NAMALWA (cell line): ENCODE measurements around the gene TBCD.
"Not testable (repeated sequence)": the region's sequence is repeated elsewhere in the genome, so short reads cannot be mapped to it uniquely, and the experiment has no call there.

Source experiments
- DNase-seq: peaks from one replicate; pipeline ENCODE4 v3.0.0-alpha.2; 2015; ENCODE audit warnings: low spot score

TBCD gene

DNA sequence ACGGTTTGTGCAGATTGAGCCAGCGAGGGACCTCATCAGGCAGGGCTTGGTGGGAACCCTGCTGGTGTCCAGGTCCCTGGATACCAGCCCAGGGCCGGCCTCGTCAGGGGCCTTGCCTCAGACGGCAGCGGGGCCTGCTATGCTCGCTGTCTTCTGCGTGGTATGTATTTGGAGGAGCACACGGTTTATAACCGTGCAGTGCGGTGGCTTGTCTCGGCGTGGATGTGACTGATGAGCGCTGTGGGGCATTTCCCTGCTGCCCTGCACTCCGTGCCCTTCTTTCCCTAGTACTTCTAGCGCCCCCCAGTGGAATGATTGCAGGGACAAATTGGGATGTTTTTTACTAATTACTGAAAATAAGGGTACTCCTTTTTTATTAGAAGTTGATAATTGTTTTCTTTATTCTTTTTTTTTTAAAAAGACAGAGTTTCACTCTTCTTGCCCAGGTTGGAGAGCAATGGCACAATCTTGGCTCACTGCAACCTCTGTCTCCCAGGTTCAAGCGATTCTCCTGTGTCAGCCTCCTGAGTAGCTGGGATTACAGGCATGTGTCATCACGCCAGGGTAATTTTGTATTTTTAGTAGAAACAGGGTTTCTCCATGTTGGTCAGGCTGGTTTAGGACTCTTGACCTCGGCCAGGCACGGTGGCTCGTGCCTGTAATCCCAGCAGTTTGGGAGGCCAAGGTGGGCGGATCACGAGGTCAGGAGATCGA, 15.3 kb downstream of the TBCD start:
- DNase-seq = peak; percentile 70

DNA sequence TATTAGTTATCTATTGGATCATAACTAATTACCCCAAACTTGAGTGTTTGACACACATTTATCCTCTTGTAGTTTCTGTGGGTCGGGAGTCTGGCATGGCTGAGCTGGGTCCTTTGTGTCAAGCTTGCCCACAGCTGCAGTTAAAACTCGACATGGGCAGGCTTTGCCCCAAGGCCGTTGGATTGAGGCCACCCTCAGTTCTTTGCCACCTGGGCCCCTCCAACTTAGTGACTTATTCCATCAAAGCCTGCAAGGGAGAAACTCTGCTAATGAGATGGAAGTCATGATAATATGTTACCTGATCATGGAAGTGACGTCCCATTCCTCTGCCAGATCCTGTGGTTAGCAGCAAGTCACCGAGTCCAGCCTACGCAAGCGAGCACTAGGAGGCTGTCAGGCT, 17.2 kb downstream of the TBCD start:
- DNase-seq = no peak

DNA sequence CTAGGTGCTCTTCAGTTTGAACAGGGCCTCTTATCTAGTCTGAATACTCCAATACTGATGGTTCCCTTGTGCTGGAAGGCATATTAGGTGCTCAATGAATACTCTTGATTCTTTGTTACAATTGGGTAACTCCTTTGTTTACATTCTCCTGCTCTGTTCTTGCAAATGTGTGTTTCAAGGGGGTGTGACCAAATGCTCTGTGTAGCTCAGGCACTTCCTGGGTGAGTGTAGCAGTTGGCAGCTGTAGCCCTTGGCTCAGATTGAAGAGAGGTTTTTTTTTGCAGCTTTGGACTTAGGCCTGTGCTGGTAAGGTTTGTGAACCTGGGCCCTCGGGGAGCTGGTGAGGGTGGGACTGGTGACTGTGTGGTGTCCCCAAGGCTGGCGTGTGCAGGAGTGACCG, 20.2 kb downstream of the TBCD start:
- DNase-seq = no peak

DNA sequence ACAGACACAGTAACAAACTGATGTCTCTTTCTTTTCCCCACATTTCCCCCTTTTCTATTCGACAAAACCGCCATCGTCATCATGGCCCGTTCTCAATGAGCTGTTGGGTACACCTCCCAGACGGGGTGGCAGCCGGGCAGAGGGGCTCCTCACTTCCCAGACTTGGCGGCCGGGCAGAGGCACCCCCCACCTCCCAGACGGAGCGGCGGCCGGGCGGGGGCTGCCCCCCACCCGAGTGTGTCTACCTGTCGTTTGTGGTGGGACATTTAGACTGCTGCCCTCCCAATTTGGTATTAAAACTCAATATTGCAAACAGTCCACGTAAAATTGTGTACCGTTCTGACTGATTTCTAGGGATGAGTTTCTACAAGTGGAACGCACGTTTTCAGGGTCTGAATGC, 22.6 kb downstream of the TBCD start:
- DNase-seq = not testable (repeated sequence)

DNA sequence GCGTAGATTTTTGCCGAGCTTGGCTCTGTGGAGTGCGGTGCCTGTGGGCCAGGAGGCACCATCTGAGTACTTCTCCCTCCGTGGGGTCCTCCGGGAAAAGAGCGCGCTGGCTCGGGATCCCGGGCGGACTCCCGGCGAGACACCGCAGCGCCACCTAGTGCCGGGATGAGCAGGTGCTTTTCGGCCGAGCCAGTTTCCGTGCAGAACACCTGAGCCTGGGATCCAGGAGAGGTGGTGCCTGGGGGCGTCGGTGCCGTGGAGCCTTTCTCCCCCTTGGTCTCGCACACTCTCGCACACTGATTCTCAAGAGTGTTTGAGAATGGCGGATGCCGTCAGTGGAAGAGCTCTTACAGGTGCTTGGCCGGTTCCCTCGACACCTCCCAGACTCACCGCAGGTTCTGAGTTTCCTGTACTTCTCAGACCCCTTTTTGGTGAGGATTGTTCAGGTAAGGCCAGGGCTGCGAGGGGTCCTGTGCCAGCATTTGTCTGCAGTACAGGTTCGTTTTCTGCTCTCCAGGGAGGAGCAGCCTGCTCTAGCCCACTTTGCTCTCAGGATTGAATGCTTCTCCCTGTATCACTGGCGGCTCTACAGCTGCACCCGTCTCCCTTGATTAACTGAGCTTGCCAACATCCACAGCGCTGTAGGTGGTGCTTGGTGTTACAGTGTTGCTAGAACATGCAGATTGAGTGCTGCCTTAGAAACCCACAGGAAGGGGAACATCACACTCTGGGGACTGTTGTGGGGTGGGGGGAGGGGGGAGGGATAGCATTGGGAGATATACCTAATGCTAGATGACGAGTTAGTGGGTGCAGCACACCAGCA, 23.3 kb downstream of the TBCD start:
- no peak for DNase-seq

DNA sequence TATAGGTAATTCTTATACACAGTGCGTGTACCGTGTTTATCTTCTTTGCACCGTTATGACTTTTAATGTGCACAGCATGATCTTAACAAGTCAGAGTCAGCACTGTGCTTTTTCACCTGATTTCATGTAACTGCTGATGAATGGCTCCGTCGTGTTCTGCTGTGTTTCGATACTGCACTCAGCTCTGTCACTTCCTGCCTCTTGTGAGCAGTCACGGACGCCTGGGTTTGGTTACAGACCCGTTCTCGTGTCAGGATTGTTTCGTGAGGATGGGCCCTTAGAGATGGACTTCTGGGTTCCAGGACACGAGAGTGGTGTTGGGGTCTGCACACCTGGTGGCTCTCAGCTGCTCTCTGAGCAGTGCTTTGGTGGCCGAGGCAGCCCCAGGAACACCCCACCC, 24.6 kb downstream of the TBCD start:
- DNase-seq = no peak

DNA sequence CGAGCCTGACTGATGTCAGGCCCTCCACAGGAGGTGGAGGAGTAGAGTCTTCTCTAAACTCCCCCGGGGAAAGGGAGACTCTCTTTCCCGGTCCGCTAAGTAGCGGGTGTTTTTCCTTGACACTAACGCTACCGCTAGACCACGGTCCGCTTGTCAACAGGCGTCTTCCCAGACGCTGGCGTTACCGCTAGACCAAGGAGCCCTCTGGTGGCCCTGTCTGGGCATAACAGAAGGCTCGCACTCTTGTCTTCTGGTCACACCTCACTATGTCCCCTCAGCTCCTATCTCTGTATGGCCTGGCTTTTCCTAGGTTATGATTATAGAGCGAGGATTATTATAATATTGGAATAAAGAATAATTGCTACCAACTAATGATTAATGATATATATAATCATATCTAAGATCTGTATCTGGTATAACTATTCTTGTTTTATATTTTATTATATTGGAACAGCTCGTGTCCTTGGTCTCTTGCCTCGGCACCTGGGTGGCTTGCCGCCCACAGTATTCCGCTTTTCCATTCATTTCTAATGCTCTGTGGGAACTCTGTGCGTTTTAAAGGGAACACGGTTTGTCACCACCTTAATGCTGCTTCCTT, 26.0 kb downstream of the TBCD start:
- not testable (repeated sequence) for DNase-seq

DNA sequence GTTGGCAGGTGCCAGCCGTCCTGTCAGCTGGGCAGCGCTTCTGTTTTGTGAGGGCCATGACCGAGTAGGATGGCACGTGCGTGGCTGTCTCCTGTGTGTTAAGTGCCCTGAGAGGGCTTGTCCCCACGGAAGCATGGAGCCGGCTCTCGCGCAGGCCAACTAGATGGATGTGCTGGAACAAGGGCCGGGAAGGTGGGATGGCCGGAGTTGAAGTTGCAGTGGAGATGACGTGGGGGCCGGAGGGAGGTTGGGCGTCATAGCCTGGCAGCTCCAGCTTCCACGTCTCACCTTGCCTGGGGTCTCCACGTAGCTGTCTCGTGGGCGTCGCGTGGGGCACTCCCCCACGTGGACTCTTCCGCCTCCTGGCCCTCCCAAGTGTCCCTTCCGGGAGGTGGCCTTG, 27.7 kb downstream of the TBCD start:
- DNase-seq = no peak

DNA sequence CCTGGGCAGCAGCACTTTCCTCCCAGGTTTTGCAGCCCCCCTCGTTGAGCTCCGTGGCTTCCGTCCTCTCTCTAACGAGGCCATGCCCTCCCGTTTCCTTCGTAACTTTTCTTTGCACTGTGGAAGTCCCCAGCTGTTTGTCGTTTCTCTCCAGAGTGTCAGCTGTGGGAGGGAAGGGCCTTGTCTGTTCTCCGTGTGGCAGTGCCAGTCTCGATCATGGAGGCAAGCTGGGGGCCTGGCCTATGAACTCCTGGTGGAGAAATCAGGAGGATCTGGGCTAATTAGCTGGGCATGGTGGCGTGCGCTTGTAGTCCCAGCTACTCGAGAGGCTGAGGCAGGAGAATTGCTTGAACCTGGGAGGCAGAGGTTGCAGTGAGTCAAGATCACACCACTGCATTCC, 28.3 kb downstream of the TBCD start:
- no peak for DNase-seq

DNA sequence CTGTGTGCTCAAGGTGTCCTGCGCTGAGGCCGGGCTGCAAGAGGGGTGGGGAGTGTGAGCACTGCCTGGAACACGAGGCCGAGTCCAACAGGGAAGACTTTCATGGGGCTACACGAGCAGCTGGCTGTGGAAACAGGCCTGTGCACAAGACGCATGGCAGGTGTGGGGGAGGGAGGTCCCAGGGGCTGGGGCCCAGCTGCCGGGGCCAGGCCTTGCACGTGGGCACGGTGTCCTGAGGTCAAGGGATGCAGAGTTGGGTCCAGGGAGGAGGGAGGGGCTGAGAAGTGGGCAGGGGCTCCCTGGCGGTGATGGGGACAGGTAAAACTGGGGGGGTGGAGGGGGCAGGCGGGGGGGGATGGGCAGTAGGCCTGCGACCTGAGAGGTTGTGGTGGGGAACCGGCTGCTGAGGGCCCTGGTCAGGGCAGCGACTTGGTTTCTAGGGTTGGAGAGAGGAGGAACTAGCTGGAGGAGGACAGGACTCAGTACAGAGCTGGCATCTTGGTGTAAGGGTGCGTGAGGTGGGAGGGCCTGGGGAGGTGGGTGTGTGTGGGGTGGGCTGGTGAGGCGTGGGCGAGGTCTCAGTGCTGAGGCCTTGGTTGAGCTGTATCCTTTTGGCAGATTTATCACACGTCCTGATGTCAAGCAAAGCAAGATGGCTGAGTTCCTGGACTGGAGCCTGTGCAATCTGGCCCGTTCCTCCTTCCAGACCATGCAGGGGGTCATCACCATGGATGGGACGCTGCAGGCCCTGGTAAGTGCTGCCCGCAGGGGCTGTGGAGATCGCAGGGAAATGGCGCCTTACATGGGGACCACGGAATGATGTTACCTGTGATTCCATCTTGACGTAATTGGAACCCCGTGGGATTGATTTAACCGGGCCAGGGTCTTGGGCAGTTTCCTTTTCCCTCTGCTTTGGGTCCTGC, 29.4 kb downstream of the TBCD start:
- no peak for DNase-seq

DNA sequence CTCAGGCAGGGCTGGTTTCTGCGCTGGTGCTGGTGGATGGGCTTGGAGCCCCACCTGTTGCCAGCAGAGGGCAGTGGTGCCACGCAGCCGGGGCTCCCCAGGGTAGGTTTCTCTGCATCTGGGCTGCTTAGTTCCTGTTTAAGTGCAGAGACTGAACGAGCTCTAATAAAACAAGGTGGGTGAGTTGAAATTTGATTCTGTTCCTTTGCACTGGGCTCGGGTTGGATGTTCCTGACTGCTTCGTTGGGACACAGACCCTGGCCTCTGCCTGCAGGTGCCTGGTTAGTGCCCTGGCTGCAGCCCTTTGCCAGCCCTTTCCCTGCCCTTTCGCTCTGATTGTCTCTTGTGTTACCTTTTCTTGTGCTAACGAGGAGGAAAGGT, 30.0 kb downstream of the TBCD start:
- peak; percentile 88 for DNase-seq

DNA sequence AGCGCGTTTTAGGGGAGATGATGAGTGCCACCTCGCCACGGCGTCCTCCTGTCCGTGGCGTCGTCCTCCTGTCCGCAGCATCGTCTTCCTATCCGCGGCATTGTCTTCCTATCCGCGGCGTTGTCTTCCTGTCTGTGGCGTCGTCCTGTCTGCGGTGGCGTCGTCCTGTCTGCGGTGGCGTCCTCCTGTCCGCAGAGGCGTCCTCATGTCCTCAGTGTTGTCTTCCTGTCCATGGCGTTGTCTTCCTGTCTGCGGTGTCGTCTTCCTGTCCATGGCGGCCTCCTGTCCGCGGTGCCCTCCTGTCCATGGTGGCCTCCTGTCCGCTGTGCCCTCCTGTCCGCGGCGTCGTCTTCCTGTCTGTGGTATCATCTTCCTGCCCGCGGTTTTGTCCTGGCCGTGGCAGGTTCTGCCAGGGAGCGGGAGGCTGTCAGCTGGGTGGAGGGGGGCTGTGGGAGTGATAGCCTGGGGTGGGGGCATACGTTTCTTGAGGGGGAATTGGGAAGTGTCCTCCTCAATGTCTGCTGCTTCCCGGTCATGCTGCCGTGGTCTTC, 30.9 kb downstream of the TBCD start:
- no peak for DNase-seq

DNA sequence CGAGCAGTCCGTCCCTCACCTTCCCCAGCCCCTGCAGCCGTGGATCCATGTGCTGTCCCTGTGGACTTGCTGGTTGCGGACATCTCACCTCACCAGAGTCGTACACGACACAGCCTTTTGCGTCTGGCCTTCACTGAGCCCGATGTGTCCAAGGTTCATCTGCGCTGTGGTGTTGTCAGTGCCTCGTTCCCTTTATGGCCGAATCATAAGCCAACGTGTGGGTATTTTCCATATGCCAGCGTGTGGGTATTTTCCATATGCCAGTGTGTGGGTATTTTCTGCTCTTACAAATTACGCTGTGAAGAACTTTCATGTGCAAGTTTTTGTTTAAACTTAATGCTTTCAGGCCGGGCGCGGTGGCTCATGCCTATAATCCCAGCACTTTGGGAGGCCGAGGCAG, 31.6 kb downstream of the TBCD start:
- no peak for DNase-seq

DNA sequence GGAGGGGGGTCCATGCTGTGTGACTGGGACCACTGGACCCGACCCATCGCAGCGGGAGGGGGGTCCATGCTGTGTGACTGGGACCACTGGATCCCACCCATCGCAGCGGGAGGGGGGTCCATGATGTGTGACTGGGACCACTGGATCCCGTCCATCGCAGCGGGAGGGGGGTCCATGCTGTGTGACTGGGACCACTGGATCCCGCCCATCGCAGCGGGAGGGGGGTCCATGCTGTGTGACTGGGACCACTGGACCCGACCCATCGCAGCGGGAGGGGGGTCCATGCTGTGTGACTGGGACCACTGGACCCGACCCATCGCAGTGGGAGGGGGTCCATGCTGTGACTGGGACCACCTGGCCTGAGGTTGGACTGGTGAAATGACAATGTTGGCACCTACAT, 33.7 kb downstream of the TBCD start:
- DNase-seq = not testable (repeated sequence)

DNA sequence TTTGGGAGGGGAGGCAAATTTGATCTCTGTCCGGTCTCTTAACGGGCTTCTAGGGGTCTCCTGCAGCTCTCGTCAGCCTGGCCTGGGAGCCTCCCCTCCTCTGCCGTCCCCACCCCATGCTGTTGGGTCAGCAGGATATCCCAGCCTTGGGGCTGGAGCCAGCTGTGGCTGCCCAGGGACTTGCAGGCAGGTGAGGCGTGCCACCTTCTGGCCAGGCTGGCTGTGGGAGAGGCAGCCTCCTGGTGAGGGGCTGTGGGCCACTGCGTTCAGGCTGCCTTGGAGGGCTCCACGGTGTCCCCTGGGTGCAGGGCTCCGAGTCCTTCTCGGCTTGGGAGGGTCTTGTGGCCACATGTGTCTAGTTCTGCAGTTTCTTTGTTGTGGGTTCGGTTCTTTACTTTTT, 34.6 kb downstream of the TBCD start:
- DNase-seq = no peak

DNA sequence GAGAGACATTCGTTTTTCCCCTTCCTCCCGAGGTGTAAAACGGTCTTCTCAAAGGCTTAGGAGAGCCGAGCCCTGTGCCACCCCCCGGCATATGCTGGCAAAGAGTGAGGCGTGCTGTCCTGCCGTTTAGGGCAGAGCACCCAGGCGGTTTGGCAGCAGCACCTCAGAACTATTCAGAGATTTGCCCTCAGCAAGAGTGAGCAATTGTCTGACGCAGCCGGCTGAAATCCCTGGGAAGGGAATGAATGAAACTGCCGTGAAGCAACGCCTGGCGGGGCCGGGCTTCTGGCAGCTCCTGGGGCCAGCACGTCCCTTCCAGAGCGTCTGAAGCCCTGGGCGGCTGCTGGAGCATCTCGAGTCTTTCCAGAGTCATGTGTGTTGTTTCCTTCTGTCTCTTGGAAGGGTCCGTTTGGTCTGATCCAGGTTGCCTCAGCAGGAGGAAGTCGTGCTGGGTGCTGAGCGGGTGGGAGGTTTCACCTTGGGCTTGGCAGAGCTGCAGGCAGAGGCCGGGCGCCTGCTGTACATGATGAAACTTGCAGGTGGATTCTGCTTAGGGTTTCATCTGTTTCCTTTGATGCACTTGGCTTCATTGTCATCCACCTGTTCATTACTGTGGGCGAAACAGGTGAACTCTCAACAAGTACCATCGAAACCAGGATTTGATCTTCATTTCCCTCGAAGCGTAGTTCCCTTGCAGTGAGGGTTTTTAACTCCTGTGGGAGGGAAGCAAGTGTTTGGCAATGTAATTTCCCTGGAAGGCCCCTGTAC, 35.4 kb downstream of the TBCD start:
- no peak for DNase-seq

DNA sequence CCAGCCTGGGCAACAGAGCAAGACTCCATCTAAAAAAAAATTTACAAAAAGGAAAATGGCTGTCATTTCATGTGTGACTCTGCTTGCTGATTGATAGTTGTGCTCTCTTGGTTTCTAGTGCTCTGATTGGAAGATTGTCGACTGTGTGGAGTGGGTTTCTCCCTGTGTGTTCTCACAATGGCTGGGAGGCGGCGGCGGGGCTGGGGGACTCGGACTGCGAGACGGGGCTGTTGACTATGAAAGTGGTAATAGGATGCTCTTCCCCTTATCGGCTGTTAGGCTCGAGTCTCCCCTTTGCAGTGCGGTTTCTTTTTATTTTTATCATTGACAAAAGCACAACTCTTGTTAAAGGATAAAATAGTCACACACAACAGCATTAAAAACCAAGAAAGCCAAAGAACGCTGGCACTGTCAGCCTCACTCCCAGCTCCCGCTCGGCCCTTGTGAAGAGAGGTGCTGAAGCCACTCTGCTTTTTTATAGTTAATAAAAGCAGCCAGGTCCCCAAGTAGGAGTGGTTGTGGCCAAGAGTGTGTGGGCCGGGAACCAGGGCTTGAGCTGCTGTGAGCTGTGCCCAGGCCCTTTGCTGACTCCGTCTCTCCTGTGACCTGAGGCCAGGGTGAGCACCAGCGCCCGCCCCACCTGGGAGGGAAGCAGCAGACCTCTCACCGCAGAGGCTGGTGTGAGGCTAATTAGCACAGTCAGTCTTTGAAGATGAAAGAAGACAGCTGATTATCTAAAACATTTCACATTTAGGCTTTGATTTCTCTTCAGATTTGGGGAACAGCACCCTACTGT, 36.5 kb downstream of the TBCD start:
- no peak for DNase-seq

DNA sequence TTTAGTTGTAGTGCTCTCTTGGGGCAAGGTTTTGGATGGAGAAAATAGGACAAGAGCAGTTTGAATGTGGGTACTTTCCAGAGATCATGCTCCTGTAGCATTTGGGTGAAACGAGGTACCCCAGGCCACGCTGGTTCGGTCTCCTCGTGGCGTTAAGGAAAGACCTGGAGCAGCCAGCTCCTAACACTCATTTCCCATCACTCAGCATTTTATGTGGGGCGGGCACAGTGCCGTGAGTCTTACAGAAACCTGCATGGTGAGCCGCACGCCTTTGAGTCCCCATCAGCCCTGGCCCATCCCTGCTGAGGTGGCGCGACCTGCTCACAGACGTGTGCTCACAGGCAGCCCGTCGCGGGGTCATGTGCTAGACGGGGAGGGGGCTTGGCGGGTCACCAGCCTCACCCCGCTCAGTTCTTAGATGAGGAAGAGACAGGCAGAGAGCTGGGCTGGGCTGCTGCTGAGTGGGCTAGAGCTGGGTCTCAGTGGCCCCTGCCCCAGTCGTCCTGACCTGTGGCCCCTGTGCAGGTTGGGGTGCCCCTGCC, 37.3 kb downstream of the TBCD start:
- DNase-seq = no peak

DNA sequence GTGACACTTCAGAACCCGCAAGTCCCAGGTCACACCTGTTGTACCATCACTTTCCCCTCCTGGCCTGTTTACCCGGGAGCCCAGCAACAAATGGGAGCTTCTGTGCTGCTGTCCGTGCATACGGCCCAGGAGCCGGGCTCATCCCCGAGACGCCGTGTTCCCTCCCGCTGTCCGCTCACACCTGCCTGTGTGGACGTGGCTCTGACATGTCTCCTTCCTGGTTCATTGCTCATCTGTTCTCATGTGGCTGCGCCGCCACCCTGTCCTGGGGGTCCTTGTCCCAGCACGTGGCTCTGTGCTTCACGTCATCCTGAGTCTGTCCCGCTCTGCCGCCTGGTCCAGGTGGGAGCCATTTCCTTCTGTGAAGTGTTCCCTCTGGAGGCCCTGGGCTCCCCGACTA, 37.9 kb downstream of the TBCD start:
- DNase-seq = no peak

DNA sequence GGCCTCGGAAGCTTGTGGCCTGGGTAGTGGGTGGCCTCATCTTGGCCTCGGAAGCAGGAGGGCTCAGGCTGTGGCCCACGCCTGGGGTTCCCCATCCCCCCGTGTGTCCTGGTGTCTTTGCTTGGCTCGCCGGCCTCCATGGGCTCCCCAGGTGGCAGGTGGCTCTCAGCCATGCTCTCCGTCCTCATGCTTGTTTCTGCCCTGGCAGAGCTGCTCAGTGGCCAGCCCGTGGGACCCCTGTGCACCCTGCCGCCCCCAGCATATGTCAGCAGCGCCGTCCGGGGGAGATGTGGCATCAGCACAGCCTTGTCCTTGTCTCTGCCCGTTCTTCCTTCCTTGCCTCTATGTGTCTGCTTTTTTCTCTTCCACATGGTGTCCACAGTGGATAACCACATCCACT, 38.5 kb downstream of the TBCD start:
- DNase-seq = no peak
